HG03565 (cell line): ENCODE measurements around the gene RABL2A.
"Not testable (repeated sequence)": the region's sequence is repeated elsewhere in the genome, so short reads cannot be mapped to it uniquely, and the experiment has no call there.

Source experiments
- ATAC-seq: cut with Tn5 transposase; IDR thresholded peaks from one replicate; pipeline ENCODE4 v1.9.1; 2021; ENCODE audit warnings: mild to moderate bottlenecking, moderate library complexity; ENCODE audit not compliant: unreplicated experiment

Gene RABL2A

DNA sequence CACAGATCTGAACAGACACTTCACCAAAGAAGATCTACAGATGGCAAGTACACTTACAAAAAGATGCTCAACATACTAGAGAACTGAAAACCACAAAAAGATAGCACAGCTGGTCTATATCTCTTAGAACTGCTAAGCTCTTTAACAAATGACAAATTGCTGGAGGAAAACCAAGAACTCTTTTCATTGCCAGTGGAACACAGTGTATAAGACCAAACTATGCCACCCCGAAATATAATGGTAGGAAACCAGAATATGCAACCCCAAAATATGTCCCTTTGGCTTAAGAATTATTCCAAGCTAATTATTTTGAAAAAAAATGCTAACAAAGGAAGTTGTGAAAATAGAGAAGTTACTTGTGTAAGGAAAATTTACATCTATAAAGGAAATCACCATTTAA lies 21.0 kb upstream of the RABL2A start:
- ATAC-seq, result not testable (repeated sequence)

DNA sequence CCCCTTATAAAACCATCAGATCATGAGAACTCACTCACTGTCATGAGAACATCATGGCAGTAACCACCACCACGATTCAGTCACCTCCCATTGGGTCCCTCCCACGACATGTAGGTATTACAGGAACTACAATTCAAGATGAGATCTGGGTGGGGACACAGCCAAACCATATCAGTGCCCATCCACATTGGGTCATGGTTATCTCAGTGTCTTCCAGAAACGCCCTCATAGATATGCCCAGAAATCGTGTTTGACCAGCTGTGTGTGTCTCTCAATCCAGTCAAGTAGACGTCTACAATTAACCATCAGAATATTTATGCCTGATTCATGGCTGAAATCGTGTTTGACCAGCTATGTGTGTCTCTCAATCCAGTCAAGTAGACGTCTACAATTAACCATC lies 17.2 kb upstream of the RABL2A start:
- not testable (repeated sequence) for ATAC-seq

GRCh38 chr2:113621002-113621401 lies 6.1 kb upstream of the RABL2A start:
- not testable (repeated sequence) for ATAC-seq

- not testable (repeated sequence) for ATAC-seq
Measured at GRCh38 chr2:113625906-113626305, 1.2 kb upstream of the RABL2A start.

DNA sequence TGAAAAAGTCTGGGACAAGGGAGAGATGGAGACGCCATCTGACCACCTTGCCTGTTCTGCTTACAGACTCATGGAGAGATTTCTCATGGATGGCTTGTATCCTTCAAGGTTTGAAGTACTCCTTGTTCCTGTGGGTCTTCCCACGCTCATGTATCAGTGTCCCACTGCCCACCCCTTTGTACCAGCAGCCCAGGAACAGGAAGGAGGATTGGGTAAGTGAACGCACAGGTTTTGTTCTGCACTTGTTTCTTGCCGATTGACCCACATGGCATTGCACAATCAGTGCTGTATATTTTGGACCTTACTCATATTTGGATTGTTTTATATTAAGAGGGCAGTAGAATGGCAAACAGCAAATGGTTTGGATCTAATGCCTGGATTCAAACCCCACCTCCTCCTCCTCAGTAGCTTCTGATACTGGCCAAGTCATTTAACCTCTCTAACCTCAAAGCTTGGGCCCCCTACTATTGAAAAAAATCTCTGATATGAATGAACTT lies 5.8 kb downstream of the RABL2A start:
- ATAC-seq, result not testable (repeated sequence)

DNA sequence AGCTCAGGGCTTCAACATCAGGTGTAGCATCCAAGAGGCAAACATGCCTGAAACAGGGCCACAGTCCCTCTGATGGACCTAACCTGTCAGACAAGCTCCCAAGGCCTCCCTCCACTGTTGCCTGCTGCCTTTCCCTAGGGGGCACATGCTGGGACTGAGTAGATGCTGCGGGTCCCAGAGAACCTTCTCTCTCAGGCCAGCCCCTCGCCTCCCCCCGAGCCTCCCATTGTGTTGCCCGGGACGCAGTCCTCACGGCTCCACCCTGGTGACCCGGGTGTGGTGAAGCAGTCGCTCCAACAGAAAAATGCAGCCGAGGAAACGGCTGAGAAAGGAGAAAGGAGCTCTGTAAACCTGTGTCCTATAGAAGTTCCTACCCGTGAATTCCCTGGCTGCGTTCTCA lies 8.3 kb downstream of the RABL2A start:
- not testable (repeated sequence) for ATAC-seq

DNA sequence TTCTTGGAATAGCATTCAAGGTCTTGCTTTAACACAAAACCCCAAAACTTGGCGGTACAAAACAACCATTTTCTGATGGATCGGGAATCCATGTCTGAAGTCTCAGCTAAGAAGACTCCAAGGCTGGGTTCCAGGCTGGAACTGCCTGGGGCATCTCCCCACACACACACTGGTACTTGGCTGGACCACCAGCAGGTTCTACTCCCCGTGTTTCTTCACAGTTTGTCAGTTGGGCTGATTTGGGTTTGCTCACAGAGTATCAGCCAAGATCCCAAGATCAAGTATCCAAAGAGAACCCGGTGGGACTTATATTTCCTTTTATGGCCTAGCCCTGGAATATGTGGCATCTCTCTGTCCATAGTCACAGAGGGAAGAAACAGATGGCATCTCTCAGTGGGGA lies 9.2 kb downstream of the RABL2A start:
- not testable (repeated sequence) for ATAC-seq

DNA sequence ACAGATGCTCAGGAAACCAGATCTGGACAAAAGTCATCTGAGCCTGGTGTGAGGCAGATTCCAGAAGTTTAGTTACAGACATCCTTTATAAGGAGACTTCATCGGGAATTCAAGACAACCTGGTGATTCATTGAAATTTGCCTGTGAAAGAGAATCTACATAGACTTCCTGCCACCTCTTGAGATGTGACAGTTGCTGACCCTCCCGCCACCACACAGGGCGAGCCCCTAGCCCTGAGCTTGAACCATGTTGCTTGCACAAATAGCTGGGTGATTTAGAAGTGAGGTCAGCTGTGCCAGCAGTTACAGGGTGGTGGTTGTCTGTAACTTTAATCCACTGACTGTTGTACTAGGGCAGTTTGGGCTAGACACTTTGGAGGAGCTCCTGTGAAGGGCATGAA lies 11.0 kb downstream of the RABL2A start:
- ATAC-seq, result not testable (repeated sequence)

DNA sequence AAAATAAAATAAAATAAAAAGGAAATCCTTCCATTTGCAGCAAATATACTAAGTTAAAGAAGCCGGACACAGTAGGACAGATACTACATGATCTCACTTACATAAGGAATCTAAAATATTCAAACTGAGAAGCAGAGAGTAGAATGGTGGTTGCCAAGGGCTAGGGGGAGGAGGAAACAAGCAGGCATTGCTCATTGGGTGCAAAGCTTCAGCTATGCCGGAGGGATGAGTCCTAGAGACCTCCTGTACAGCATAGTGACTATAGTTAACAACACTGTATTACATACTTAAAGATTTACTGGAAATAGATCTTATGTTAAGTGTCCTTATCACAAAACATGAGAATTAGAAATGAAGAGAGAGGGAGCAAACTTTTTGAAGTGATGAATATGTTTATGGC lies 19.2 kb downstream of the RABL2A start:
- not testable (repeated sequence) for ATAC-seq

GRCh38 chr2:113650834-113651815 lies 24.1 kb downstream of the RABL2A start:
- not testable (repeated sequence) for ATAC-seq

DNA sequence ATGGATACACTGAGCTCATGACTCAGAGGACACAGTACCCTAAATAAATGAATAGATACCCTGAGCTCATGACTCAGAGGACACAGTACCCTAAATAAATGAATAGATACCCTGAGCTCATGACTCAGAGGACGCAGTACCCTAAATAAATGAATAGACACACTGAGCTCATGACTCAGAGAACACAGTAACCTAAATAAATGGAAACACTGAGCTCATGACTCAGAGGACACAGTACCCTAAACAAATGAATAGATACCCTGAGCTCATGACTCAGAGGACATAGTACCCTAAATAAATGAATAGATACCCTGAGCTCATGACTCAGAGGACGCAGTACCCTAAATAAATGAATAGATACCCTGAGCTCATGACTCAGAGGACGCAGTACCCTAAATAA lies 25.5 kb downstream of the RABL2A start:
- not testable (repeated sequence) for ATAC-seq

- ATAC-seq, result not testable (repeated sequence)
Measured at GRCh38 chr2:113656031-113656624, 29.1 kb downstream of the RABL2A start.

- not testable (repeated sequence) for ATAC-seq
Measured at GRCh38 chr2:113657735-113658134, 30.7 kb downstream of the RABL2A start.

DNA sequence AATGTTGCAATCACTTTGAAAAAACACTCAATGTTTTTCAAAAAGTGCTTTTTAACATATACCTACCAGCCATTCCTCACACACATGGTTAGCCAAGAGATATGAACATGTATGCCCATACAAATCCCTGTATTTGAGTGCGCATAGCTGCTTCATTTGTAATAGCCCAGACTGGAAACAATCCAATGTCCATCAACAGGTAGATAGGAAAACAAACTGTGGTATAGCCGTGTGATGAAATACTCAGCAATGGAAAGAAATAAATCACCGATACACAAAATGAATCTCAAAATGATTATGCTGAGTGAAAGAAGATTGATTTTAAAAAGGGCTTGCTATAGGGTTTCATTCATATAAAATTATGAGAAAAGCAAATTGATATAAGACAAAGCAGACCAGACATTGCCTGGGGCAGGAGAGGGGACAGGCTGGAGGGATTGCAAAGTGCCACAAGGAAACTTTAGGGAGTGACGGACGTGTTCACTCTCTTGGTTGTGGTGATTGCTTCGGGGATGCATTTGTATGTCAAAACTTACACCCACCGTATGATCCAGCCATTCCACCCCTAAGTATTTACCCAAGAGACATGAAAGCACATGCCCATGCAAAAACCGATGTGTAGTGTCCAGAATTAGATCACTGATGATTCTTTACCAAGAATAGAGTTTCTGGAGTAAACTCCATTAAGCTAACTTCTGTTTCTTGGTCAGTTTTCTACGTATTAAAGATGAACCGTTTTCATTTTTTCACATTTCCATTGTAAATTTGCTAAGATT lies 36.4 kb downstream of the RABL2A start:
- ATAC-seq, result not testable (repeated sequence)

- ATAC-seq, result not testable (repeated sequence)
Measured at GRCh38 chr2:113664761-113665533, 37.9 kb downstream of the RABL2A start.

GRCh38 chr2:113669013-113669412 lies 41.9 kb downstream of the RABL2A start:
- ATAC-seq, result not testable (repeated sequence)

DNA sequence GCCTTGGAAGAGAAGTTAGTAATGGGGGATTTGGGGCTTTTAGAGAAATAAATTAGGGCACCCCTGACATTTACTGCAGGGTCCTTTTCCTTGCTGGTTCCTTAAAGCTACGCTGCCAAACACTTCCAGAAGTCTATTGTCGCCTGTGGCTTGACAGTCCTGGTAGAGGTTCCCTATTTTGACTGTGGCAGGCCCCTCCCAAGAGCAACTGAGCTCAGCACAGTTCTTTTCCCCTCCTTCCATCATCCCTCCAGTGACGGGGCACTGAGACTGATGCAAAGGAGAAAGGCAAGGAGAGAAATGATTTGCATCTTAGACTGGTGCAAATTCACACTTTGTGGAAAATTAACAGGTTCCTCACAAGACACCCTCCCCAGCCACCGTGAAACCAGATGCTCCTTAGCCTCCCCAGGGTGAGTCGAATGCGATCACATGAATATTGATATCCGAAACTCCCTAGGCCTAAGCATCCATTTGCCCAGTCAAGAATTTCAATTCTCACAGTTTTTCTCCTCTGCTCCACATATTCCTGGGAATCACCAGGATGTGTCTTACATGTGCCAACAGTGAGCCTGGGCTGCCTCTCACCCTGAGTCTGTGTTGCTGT lies 45.4 kb downstream of the RABL2A start:
- ATAC-seq, result no peak

- ATAC-seq, result no peak
Measured at GRCh38 chr2:113675875-113676274, 48.8 kb downstream of the RABL2A start.

- no peak for ATAC-seq
Measured at GRCh38 chr2:113676623-113677266, 49.7 kb downstream of the RABL2A start.
